Neural progenitor cell (in vitro differentiated cells): ENCODE results near the gene ECE2. TPM values are rescaled to one million over a fixed set of nuclear protein-coding genes. Genes with fewer than 3 reads are reported as not detected.

Experiments used
- DNase-seq: peaks from one replicate; pipeline ENCODE4 v3.0.0-alpha.2; 2016; ENCODE audit warnings: low spot score
- H2AFZ ChIP-seq: fragments of 200-600 bp; sonication (generic); replicated peaks from 2 replicates; pipeline ENCODE4 v1.6.1; 2016; ENCODE audit warnings: antibody characterized with exemption
- H3F3A ChIP-seq: fragments of 200-600 bp; sonication (generic); 2 replicates; pipeline ENCODE4 v1.6.1; 2016; ENCODE audit warnings: antibody characterized with exemption, low read depth
- H3K27ac ChIP-seq: fragments of 200-600 bp; sonication (generic); 2 replicates; pipeline ENCODE4 v1.5.1; 2016; ENCODE audit warnings: mild to moderate bottlenecking
- H3K27me3 ChIP-seq: fragments of 200-600 bp; sonication (generic); 2 replicates; pipeline ENCODE4 v1.6.1; 2016; ENCODE audit warnings: mild to moderate bottlenecking, moderate library complexity
- H3K36me3 ChIP-seq: fragments of 200-600 bp; sonication (generic); 2 replicates; pipeline ENCODE4 v1.5.1; 2016
- H3K4me1 ChIP-seq: fragments of 200-600 bp; sonication (generic); 2 replicates; pipeline ENCODE4 v1.6.1; 2016; ENCODE audit warnings: mixed run types
- H3K4me2 ChIP-seq: fragments of 200-600 bp; sonication (generic); 2 replicates; pipeline ENCODE4 v1.6.1; 2016
- H3K4me3 ChIP-seq: fragments of 200-600 bp; sonication (generic); 2 replicates; pipeline ENCODE4 v1.5.1; 2016
- H3K79me2 ChIP-seq: fragments of 200-600 bp; sonication (generic); 2 replicates; pipeline ENCODE4 v1.6.1; 2016; ENCODE audit warnings: low read depth
- H3K9ac ChIP-seq: fragments of 200-600 bp; sonication (generic); 2 replicates; pipeline ENCODE4 v1.6.1; 2016
- H3K9me3 ChIP-seq: fragments of 200-600 bp; sonication (generic); 2 replicates; pipeline ENCODE4 v1.5.1; 2016; ENCODE audit warnings: low read depth
- H4K20me1 ChIP-seq: fragments of 200-600 bp; sonication (generic); 2 replicates; pipeline ENCODE4 v1.6.1; 2016; ENCODE audit warnings: low read depth
- H3K27ac Mint-ChIP-seq: 3 replicates; pipeline ENCODE4 v1.8.0; 2021; ENCODE audit warnings: mixed read lengths
- H3K27me3 Mint-ChIP-seq: 2 replicates; pipeline ENCODE4 v1.8.0; 2022; ENCODE audit warnings: low read depth, mild to moderate bottlenecking, inconsistent platforms, moderate library complexity, mixed read lengths; ENCODE audit not compliant: insufficient read depth
- H3K36me3 Mint-ChIP-seq: 3 replicates; pipeline ENCODE4 v1.8.0; 2021; ENCODE audit warnings: mixed read lengths
- H3K4me1 Mint-ChIP-seq: 3 replicates; pipeline ENCODE4 v1.8.0; 2021; ENCODE audit warnings: mixed read lengths
- H3K4me3 Mint-ChIP-seq: 3 replicates; pipeline ENCODE4 v1.8.0; 2021; ENCODE audit warnings: mild to moderate bottlenecking, moderate library complexity, mixed read lengths
- H3K9me3 Mint-ChIP-seq: 3 replicates; pipeline ENCODE4 v1.8.0; 2020; ENCODE audit warnings: mixed read lengths
- CTCF ChIP-seq: fragments of 200-600 bp; sonication (generic); IDR thresholded peaks from 2 replicates; pipeline ENCODE4 v1.5.1; 2017; ENCODE audit warnings: antibody characterized with exemption, mild to moderate bottlenecking
- EZH2 ChIP-seq: fragments of 200-600 bp; sonication (generic); IDR thresholded peaks from 2 replicates; pipeline ENCODE4 v1.6.1; 2017; ENCODE audit warnings: antibody characterized with exemption, mild to moderate bottlenecking, moderate library complexity
- EZH2phosphoT487 ChIP-seq: fragments of 200-600 bp; sonication (generic); IDR thresholded peaks from 2 replicates; pipeline ENCODE4 v1.6.1; 2017; ENCODE audit warnings: antibody characterized with exemption
- total RNA-seq: library from RNA; depleted of rRNA; stranded (reverse); fragments of >200 nt; gene quantifications from 2 replicates; pipeline ENCODE4 v1.2.3, GENCODE V29; 2015; ENCODE audit warnings: low replicate concordance

The ECE2 gene
- total RNA-seq, 1 donor from 2014 or later: not detected

GRCh38 chr3:184335661-184336546, 60.1 kb downstream of the ECE2 start:
- Histone ChIP-seq H3K4me2 (peak overlapping the region; percentile 82), H3K9me3 (no peaks in the 10 kb centered on the region), H3F3A (peaks cover 65% of the 10 kb centered on the region), H3K27me3 (no peaks in the 10 kb centered on the region), H3K36me3 (no peaks in the 10 kb centered on the region), H4K20me1 (peaks cover 81% of the 10 kb centered on the region), H3K4me1 (peaks cover 21% of the 10 kb centered on the region), H3K79me2 (peaks cover 44% of the 10 kb centered on the region), H2AFZ (no peak overlapping the region), H3K27ac (peak overlapping the region; percentile 94), H3K9ac (peak overlapping the region; percentile 62), H3K4me3 (peak overlapping the region; percentile 88)
- DNase-seq: peak; percentile 95
- H3K27me3 Mint-ChIP-seq: peaks cover 5% of the 10 kb centered on the region
- peaks cover 17% of the 10 kb centered on the region for H3K36me3 Mint-ChIP-seq
- TF ChIP-seq CTCF: peak; percentile 6
- TF ChIP-seq EZH2: no peak
- H3K9me3 Mint-ChIP-seq: no peaks in the 10 kb centered on the region
- H3K4me3 Mint-ChIP-seq: peak overlapping the region; percentile 92
- peak overlapping the region; percentile 93 for H3K27ac Mint-ChIP-seq
- H3K4me1 Mint-ChIP-seq: peaks cover 29% of the 10 kb centered on the region

DNA sequence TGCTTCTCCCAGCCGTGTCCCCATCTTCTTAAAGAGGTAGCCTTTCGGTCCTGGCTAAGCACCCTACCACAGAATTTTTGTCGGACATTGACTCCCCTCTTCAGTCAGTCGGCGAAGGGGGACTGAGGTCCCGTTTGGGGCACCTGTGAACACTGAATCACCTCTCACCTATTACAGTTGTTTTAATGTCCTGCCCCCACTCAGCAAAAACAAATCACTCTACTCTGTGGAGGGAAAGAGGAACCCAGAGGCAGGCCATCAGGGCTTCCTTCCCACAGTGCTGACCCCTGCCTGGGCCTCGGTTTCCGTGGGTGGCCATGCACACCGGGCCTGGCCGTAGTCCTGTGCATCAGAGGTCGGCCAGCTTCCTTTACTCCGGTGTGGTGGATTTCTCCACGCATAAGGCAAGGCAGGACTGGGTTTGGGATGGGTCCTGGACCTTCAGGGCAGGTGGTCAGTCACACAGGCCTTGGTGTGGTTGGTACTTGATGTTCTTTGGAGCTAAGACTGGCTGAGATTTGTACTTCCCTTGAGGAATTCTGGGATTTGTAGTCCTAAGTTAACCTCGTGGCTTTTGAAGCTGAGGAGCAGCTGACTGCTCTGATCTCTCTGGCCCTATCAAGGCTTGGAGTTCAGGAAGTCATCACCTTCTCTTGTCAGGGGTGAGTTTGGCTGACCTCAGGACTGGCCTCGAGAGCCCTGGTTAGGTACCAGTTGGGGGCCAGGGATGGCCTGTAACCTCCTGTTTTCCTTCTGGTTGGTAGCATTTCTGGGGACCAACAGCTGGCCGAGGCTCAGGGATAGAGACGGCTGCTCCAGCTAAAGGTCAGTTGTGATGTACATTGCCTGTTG, 61.0 kb downstream of the ECE2 start:
- H3K79me2 ChIP-seq: peaks cover 44% of the 10 kb centered on the region
- peak overlapping the region; percentile 94 for H3K27ac ChIP-seq
- H2AFZ ChIP-seq: no peak overlapping the region
- Mint-ChIP-seq H3K4me1 (peaks cover 29% of the 10 kb centered on the region), H3K27ac (peak overlapping the region; percentile 93), H3K9me3 (no peaks in the 10 kb centered on the region), H3K27me3 (peaks cover 5% of the 10 kb centered on the region), H3K4me3 (peak overlapping the region; percentile 92), H3K36me3 (peaks cover 15% of the 10 kb centered on the region)
- H3K4me1 ChIP-seq: peaks cover 21% of the 10 kb centered on the region
- TF ChIP-seq EZH2 (no peak), EZH2phosphoT487 (no peak), CTCF (no peak)
- H3K9ac ChIP-seq: peak overlapping the region; percentile 62
- peaks cover 90% of the 10 kb centered on the region for H4K20me1 ChIP-seq
- peak overlapping the region; percentile 82 for H3K4me2 ChIP-seq
- H3K4me3 ChIP-seq: peak overlapping the region; percentile 88
- peaks cover 59% of the 10 kb centered on the region for H3F3A ChIP-seq
- H3K36me3 ChIP-seq: no peaks in the 10 kb centered on the region
- no peaks in the 10 kb centered on the region for H3K27me3 ChIP-seq
- peak; percentile 72 for DNase-seq
- H3K9me3 ChIP-seq: no peaks in the 10 kb centered on the region

DNA sequence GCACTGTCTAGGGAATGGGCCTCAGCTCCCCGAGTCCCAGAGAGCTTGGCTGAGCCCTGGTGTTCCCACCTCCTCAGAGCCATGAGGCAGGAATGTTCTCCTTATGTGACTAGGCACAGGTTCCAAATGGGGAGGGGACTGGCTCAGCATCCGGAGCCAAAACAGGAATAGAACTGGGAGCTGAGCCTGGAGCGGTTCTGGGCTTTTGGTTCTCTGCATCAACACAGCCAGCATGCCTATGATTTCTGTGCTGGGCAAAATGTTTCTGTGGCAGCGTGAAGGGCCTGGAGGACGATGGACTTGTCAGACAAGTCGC, 61.5 kb downstream of the ECE2 start, which contains the start of gene FAM131A:
TSS of gene FAM131A (plus strand) at position 202 of the 316 bp plus-strand sequence. CDS start at position 233, 31 bp downstream.
- Mint-ChIP-seq H3K27ac (peak within 1 kb of the TSS; percentile 93), H3K36me3 (peaks cover 11% of the 10 kb centered on the region), H3K9me3 (no peaks in the 10 kb centered on the region), H3K27me3 (peaks cover 5% of the 10 kb centered on the region), H3K4me1 (peaks cover 29% of the 10 kb centered on the region), H3K4me3 (peak within 1 kb of the TSS; percentile 92)
- H3F3A ChIP-seq: peaks cover 57% of the 10 kb centered on the region
- H3K27ac ChIP-seq: peak within 1 kb of the TSS; percentile 94
- peak within 1 kb of the TSS; percentile 62 for H3K9ac ChIP-seq
- H3K27me3 ChIP-seq: no peaks in the 10 kb centered on the region
- H3K36me3 ChIP-seq: no peaks in the 10 kb centered on the region
- peak within 1 kb of the TSS; percentile 82 for H3K4me2 ChIP-seq
- peaks cover 44% of the 10 kb centered on the region for H3K79me2 ChIP-seq
- H2AFZ ChIP-seq: no peak within 1 kb of the TSS
- peak within 1 kb of the TSS; percentile 88 for H3K4me3 ChIP-seq
- no peaks in the 10 kb centered on the region for H3K9me3 ChIP-seq
- TF ChIP-seq CTCF (no peak), EZH2 (no peak), EZH2phosphoT487 (no peak)
- peaks cover 88% of the 10 kb centered on the region for H4K20me1 ChIP-seq
- H3K4me1 ChIP-seq: peaks cover 21% of the 10 kb centered on the region
- no peak for DNase-seq
